ENCODE data around the gene SPIN1. TPM values are rescaled to one million over a fixed set of nuclear protein-coding genes. Genes with fewer than 3 reads are reported as not detected.
"Not testable (repeated sequence)": the region's sequence is repeated elsewhere in the genome, so short reads cannot be mapped to it uniquely, and the experiment has no call there.

Gene SPIN1
- total RNA-seq, 1 experiment from 2014 or later = 80.9 TPM

DNA sequence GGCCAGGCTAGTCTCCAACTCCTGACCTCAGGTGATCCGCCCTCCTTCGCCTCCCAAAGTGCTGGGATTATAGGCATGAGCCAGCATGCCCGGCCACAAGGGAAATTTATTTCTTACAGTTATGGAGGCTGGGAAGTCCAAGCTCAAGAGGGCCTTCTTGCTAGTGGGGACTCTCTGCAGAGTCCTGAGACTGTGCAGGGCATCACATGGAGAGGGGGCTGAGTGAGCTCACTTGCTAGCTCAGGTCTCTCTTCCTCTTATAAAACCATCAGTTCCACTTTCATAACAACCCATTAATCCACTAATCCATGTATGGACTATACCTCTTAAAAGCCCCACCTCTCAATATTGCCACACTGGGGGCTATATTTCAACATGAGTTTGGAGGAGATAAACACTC is 5.1 kb upstream of the SPIN1 start:
- no peak for DNase-seq (ENCODE audit: unreplicated experiment)
- Mint-ChIP-seq H3K27me3 (ENCODE audit: insufficient read depth, unreplicated experiment) (no peaks in the 10 kb centered on the region), H3K9me3 (ENCODE audit: unreplicated experiment) (no peaks in the 10 kb centered on the region), H3K27ac (ENCODE audit: low read depth, unreplicated experiment) (no peak overlapping the region), H3K36me3 (ENCODE audit: insufficient read depth, unreplicated experiment) (peaks cover 12% of the 10 kb centered on the region), H3K4me1 (ENCODE audit: insufficient read depth, unreplicated experiment) (no peaks in the 10 kb centered on the region), H3K4me3 (ENCODE audit: unreplicated experiment) (no peak overlapping the region)
- intact Hi-C loops (cut with micrococcal nuclease) = no loop called here
- no TSS peak for BruUV-seq (replicated peaks)
- TF ChIP-seq CTCF (IDR thresholded peaks at IDR 0.05; ENCODE audit: unreplicated experiment) = no peak
- CTCF ChIA-PET = interaction anchor here (1.2 kb wide), 1 partner anchor 30 kb away, joined by 3 read pairs; no protein-coding TSS in a partner anchor
- POLR2A ChIA-PET = interaction anchor here (0.7 kb wide), 1 partner anchor 28 kb away, joined by 5 read pairs; no protein-coding TSS in a partner anchor

DNA sequence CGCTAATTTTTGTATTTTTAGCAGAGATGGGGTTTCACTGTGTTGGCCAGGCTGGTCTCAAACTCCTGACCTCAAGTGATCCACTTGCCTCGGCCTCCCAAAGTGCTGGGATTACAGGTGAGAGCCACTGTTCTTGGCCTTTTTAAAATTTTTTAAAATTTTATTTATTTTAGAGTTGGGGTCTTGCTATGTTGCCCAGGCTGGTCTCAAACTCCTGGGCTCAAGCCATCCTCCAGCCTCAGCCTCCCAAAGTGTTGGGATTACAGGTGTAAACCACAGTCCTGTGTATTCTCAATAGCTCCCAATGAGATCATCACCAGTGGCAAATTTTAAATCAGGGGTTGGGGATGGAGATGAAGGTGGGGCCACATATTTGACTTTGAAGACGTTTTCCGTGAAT is 2.1 kb upstream of the SPIN1 start:
- not testable (repeated sequence) for BruUV-seq (replicated peaks); H3K27me3 Mint-ChIP-seq (ENCODE audit: insufficient read depth, unreplicated experiment); H3K9me3 Mint-ChIP-seq (ENCODE audit: unreplicated experiment); H3K27ac Mint-ChIP-seq (ENCODE audit: low read depth, unreplicated experiment); DNase-seq (ENCODE audit: unreplicated experiment)
- CTCF ChIA-PET = interaction anchor here (0.5 to 1.6 kb wide), 4 partner anchors 31 to 311 kb away, joined by 4 to 5 read pairs (median 4); no protein-coding TSS in a partner anchor
- Mint-ChIP-seq H3K4me1 (ENCODE audit: insufficient read depth, unreplicated experiment) (peaks cover 10% of the 10 kb centered on the region), H3K4me3 (ENCODE audit: unreplicated experiment) (peak overlapping the region; percentile 99), H3K36me3 (ENCODE audit: insufficient read depth, unreplicated experiment) (peaks cover 17% of the 10 kb centered on the region)
- intact Hi-C loops (cut with micrococcal nuclease) = loop anchor here (5.0 kb wide), 1 partner anchor 309 kb away; no protein-coding TSS in a partner anchor
- POLR2A ChIA-PET = interaction anchor here (2.1 to 2.6 kb wide), 3 partner anchors 17 to 412 kb away, joined by 10 to 20 read pairs (median 13); partner anchors contain the start of gene CDK20

- ChIA-PET POLR2A (interaction anchor here (0.6 to 2.6 kb wide), 17 partner anchors 8 to 767 kb away, joined by 3 to 20 read pairs (median 4); partner anchors contain the start of genes CDK20 and CTSL), CTCF (interaction anchor here (0.6 to 1.6 kb wide), 8 partner anchors 21 to 1202 kb away, joined by 3 to 4 read pairs (median 3); no protein-coding TSS in a partner anchor)
- TF ChIP-seq CTCF (IDR thresholded peaks at IDR 0.05; ENCODE audit: unreplicated experiment) = no peak
These were observed 1.1 kb upstream of the SPIN1 start for GRCh38 chr9:88387036-88387551.

GRCh38 chr9:88387552-88388202 is 567 bp upstream of the SPIN1 start:
- no peak for TF ChIP-seq CTCF (IDR thresholded peaks at IDR 0.05; ENCODE audit: unreplicated experiment)
- no peaks in the 10 kb centered on the region for H3K27me3 Mint-ChIP-seq (ENCODE audit: insufficient read depth, unreplicated experiment)
- peak overlapping the region; percentile 99 for H3K4me3 Mint-ChIP-seq (ENCODE audit: unreplicated experiment)
- peak; percentile 60 for DNase-seq (ENCODE audit: unreplicated experiment)
- CTCF ChIA-PET = interaction anchor here (0.6 to 1.6 kb wide), 6 partner anchors 20 to 606 kb away, joined by 3 to 4 read pairs (median 3); no protein-coding TSS in a partner anchor
- peak overlapping the region; percentile 94 for H3K27ac Mint-ChIP-seq (ENCODE audit: low read depth, unreplicated experiment)
- peaks cover 19% of the 10 kb centered on the region for H3K36me3 Mint-ChIP-seq (ENCODE audit: insufficient read depth, unreplicated experiment)
- intact Hi-C loops (cut with micrococcal nuclease) = loop anchor here (1.0 to 5.0 kb wide), 6 partner anchors 147 to 413 kb away; partner anchors contain the start of genes CDK20 and NXNL2
- H3K4me1 Mint-ChIP-seq (ENCODE audit: insufficient read depth, unreplicated experiment) = peaks cover 23% of the 10 kb centered on the region
- BruUV-seq (replicated peaks) = no TSS peak
- POLR2A ChIA-PET = interaction anchor here (0.6 to 2.6 kb wide), 19 partner anchors 9 to 924 kb away, joined by 3 to 20 read pairs (median 4); partner anchors contain the start of genes CDK20 and CTSL
- H3K9me3 Mint-ChIP-seq (ENCODE audit: unreplicated experiment) = no peaks in the 10 kb centered on the region

More at GRCh38 chr9:88387036-88387551, 1.1 kb upstream of the SPIN1 start:
- TSS peak; percentile 59 for BruUV-seq (replicated peaks)
- Mint-ChIP-seq H3K27ac (ENCODE audit: low read depth, unreplicated experiment) (peak overlapping the region; percentile 94), H3K4me1 (ENCODE audit: insufficient read depth, unreplicated experiment) (peaks cover 17% of the 10 kb centered on the region), H3K9me3 (ENCODE audit: unreplicated experiment) (no peaks in the 10 kb centered on the region), H3K27me3 (ENCODE audit: insufficient read depth, unreplicated experiment) (no peaks in the 10 kb centered on the region), H3K36me3 (ENCODE audit: insufficient read depth, unreplicated experiment) (peaks cover 19% of the 10 kb centered on the region), H3K4me3 (ENCODE audit: unreplicated experiment) (peak overlapping the region; percentile 99)
- DNase-seq (ENCODE audit: unreplicated experiment) = peak; percentile 32
- intact Hi-C loops (cut with micrococcal nuclease) = loop anchor here (1.0 to 5.0 kb wide), 3 partner anchors 214 to 310 kb away; no protein-coding TSS in a partner anchor
